Endodermal cell (in vitro differentiated cells): ENCODE data around the gene BARX1. TPM values are rescaled to one million over a fixed set of nuclear protein-coding genes. Genes with fewer than 3 reads are reported as not detected.

Source experiments
- DNase-seq: peaks from one replicate; pipeline ENCODE4 v3.0.0-alpha.2; 2017
- H3K27ac ChIP-seq: 2 replicates; pipeline ENCODE4 v1.5.1; 2013; ENCODE audit warnings: mild to moderate bottlenecking, low read depth, low read length, moderate library complexity
- H3K27me3 ChIP-seq: 2 replicates; pipeline ENCODE4 v1.6.1; 2013; ENCODE audit warnings: mild to moderate bottlenecking, low read length, moderate library complexity; ENCODE audit not compliant: insufficient read depth, control insufficient read depth, poor library complexity, severe bottlenecking
- H3K36me3 ChIP-seq: 2 replicates; pipeline ENCODE4 v1.7.0; 2013; ENCODE audit warnings: mild to moderate bottlenecking, low read length, moderate library complexity; ENCODE audit not compliant: control insufficient read depth, insufficient read depth
- H3K4me1 ChIP-seq: one replicate; pipeline ENCODE4 v1.7.0; 2013; ENCODE audit warnings: low read length; ENCODE audit not compliant: control insufficient read depth, insufficient read depth
- H3K4me3 ChIP-seq: 2 replicates; pipeline ENCODE4 v1.5.1; 2013; ENCODE audit warnings: mild to moderate bottlenecking, low read length, moderate library complexity
- H3K9ac ChIP-seq: 2 replicates; pipeline ENCODE4 v1.6.1; 2013; ENCODE audit warnings: mild to moderate bottlenecking, low read length, moderate library complexity; ENCODE audit not compliant: poor library complexity, severe bottlenecking; ENCODE audit errors: extremely low read depth
- H3K9me3 ChIP-seq: 2 replicates; pipeline ENCODE4 v1.6.1; 2013; ENCODE audit warnings: mild to moderate bottlenecking, low read length, moderate library complexity; ENCODE audit not compliant: control insufficient read depth
- H3K27ac Mint-ChIP-seq: 2 replicates; pipeline ENCODE4 v1.8.0; 2020; ENCODE audit warnings: mixed read lengths
- H3K27me3 Mint-ChIP-seq: 2 replicates; pipeline ENCODE4 v1.8.0; 2021; ENCODE audit warnings: mild to moderate bottlenecking, mixed read lengths; ENCODE audit not compliant: insufficient read depth
- H3K36me3 Mint-ChIP-seq: 2 replicates; pipeline ENCODE4 v1.8.0; 2020; ENCODE audit warnings: low read depth, mixed read lengths
- H3K4me1 Mint-ChIP-seq: 2 replicates; pipeline ENCODE4 v1.8.0; 2020; ENCODE audit warnings: mixed read lengths
- H3K4me3 Mint-ChIP-seq: 2 replicates; pipeline ENCODE4 v1.8.0; 2020; ENCODE audit warnings: mild to moderate bottlenecking, moderate library complexity, mixed read lengths
- H3K9me3 Mint-ChIP-seq: 2 replicates; pipeline ENCODE4 v1.8.0; 2020; ENCODE audit warnings: mild to moderate bottlenecking, mixed read lengths
- WGBS, 2 experiments: methylation state at CpG; one replicate each; pipeline versions ENCODE4 v1.1.5 to v1.1.7; 2013; ENCODE audit warnings: missing lambda C conversion rate in 2 of 2, mixed read lengths in 1 of 2; ENCODE audit not compliant: insufficient coverage in 1 of 2, insufficient read length in 1 of 2; 5-methylcytosine and 5-hydroxymethylcytosine counted together
- total RNA-seq, 2 donors: library from RNA; stranded (reverse); fragmentation: NEBNext Ultra II Directional in 1 of 2; extraction: Animal tissue kit (Norgen Biotek cat#: 25700) in 1 of 2; gene quantifications; 2 replicates in 1 of 2; 3 replicates in 1 of 2; pipeline ENCODE4 v1.2.1, GENCODE V29; 2021
- TF ChIP-seq, protein P1 (sequence below): fragments of 200-600 bp; sonication (generic); conservative IDR thresholded peaks from 2 replicates; pipeline ENCODE4 v1.5.0; 2021; ENCODE audit warnings: antibody characterized with exemption, mild to moderate bottlenecking

The BARX1 gene
- total RNA-seq, 2 donors from 2014 or later: 0.35 TPM; not detected in 1

- Histone ChIP-seq H3K9me3 (no peaks in the 10 kb centered on the region), H3K4me1 (no peaks in the 10 kb centered on the region), H3K27me3 (peaks cover 74% of the 10 kb centered on the region), H3K27ac (no peak overlapping the region), H3K4me3 (no peak overlapping the region), H3K36me3 (no peaks in the 10 kb centered on the region), H3K9ac (no peak overlapping the region)
- Mint-ChIP-seq H3K27ac (no peak overlapping the region), H3K27me3 (peaks cover 75% of the 10 kb centered on the region), H3K4me3 (no peak overlapping the region), H3K4me1 (peaks cover 13% of the 10 kb centered on the region), H3K36me3 (no peaks in the 10 kb centered on the region), H3K9me3 (no peaks in the 10 kb centered on the region)
- TF ChIP-seq, protein P1, sequence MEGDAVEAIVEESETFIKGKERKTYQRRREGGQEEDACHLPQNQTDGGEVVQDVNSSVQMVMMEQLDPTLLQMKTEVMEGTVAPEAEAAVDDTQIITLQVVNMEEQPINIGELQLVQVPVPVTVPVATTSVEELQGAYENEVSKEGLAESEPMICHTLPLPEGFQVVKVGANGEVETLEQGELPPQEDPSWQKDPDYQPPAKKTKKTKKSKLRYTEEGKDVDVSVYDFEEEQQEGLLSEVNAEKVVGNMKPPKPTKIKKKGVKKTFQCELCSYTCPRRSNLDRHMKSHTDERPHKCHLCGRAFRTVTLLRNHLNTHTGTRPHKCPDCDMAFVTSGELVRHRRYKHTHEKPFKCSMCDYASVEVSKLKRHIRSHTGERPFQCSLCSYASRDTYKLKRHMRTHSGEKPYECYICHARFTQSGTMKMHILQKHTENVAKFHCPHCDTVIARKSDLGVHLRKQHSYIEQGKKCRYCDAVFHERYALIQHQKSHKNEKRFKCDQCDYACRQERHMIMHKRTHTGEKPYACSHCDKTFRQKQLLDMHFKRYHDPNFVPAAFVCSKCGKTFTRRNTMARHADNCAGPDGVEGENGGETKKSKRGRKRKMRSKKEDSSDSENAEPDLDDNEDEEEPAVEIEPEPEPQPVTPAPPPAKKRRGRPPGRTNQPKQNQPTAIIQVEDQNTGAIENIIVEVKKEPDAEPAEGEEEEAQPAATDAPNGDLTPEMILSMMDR: no peak
- peak; percentile 83 for DNase-seq
- 4 to 8% methylated on average over 31 to 63 of the region's 63 CpGs for WGBS, 2 experiments
These were observed 5.2 kb upstream of the BARX1 start for GRCh38 chr9:93960221-93960970.

GRCh38 chr9:93959739-93960154 is 4.6 kb upstream of the BARX1 start:
- 7 to 10% methylated on average over 4 to 10 of the region's 10 CpGs for WGBS, 2 experiments
- Histone ChIP-seq H3K36me3 (no peaks in the 10 kb centered on the region), H3K4me3 (no peak overlapping the region), H3K4me1 (no peaks in the 10 kb centered on the region), H3K27ac (no peak overlapping the region), H3K9ac (no peak overlapping the region), H3K9me3 (no peaks in the 10 kb centered on the region), H3K27me3 (peaks cover 78% of the 10 kb centered on the region)
- no peak for DNase-seq
- peak overlapping the region; percentile 45 for H3K4me3 Mint-ChIP-seq
- no peaks in the 10 kb centered on the region for H3K9me3 Mint-ChIP-seq
- H3K27ac Mint-ChIP-seq: no peak overlapping the region
- peaks cover 13% of the 10 kb centered on the region for H3K4me1 Mint-ChIP-seq
- H3K27me3 Mint-ChIP-seq: peaks cover 77% of the 10 kb centered on the region
- no peaks in the 10 kb centered on the region for H3K36me3 Mint-ChIP-seq
- TF ChIP-seq, protein P1: no peak

GRCh38 chr9:93958819-93959682 is 3.9 kb upstream of the BARX1 start:
- peaks cover 13% of the 10 kb centered on the region for H3K4me1 Mint-ChIP-seq
- Histone ChIP-seq H3K27me3 (peaks cover 84% of the 10 kb centered on the region), H3K36me3 (no peaks in the 10 kb centered on the region), H3K4me3 (peak overlapping the region; percentile 6), H3K4me1 (no peaks in the 10 kb centered on the region), H3K27ac (no peak overlapping the region), H3K9ac (no peak overlapping the region), H3K9me3 (no peaks in the 10 kb centered on the region)
- peak; percentile 79 for DNase-seq
- TF ChIP-seq, protein P1: no peak
- peaks cover 83% of the 10 kb centered on the region for H3K27me3 Mint-ChIP-seq
- no peak overlapping the region for H3K27ac Mint-ChIP-seq
- H3K9me3 Mint-ChIP-seq: no peaks in the 10 kb centered on the region
- H3K36me3 Mint-ChIP-seq: no peaks in the 10 kb centered on the region
- H3K4me3 Mint-ChIP-seq: peak overlapping the region; percentile 45
- WGBS, 2 experiments: 3% methylated on average over 66 of the region's 66 CpGs; no CpG with 5 or more reads in 1 of the 2 experiments
